NCI-H1048 (cell line): ENCODE measurements around the gene HOXB13.

Experiments used
- DNase-seq: peaks from one replicate; lab custom pipeline; 2025; lab: John Stamatoyannopoulos, UW

HOXB13 gene

DNA sequence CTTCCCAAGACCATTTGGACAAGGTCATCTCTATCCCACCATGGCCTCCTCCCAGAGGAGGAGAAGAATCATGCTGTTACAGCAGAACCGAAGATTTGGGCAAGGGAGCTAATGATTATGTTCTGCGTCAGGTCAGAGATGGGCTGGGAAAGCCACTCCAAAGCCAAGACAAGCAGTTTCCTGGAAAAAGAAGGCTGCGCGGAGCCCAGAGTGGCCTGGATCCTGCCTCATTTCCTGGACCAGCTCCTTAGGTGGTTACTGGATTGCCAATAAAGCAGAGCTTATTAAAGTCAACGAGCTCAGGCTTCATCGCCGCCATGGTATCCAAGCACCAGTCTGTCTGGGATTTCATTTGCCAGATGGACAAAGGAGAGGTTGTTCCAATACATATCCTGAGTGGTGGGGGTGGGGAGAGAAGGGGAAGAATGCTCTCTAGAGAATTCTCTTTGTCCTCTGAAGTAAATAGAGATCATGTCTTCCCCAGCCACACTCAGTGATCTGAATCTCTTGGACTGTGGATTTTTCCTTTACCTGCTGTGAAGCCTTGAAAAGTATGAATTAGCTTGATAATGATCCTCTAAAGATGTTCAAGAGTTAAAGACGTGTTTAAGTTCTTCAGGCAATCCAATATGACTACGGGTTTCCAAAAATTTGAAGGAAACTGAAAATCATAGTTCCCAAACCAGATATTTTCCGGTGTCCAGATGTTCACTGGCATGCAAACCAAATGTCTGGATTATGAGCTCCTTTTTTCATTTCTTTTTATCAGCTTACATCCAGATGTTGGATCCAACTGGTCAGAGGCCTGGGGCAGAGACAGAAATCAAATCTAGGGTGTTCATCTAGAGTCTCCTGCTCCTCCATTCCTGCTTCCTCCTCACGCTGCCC is 23.9 kb downstream of the HOXB13 start:
- no peak for DNase-seq

DNA sequence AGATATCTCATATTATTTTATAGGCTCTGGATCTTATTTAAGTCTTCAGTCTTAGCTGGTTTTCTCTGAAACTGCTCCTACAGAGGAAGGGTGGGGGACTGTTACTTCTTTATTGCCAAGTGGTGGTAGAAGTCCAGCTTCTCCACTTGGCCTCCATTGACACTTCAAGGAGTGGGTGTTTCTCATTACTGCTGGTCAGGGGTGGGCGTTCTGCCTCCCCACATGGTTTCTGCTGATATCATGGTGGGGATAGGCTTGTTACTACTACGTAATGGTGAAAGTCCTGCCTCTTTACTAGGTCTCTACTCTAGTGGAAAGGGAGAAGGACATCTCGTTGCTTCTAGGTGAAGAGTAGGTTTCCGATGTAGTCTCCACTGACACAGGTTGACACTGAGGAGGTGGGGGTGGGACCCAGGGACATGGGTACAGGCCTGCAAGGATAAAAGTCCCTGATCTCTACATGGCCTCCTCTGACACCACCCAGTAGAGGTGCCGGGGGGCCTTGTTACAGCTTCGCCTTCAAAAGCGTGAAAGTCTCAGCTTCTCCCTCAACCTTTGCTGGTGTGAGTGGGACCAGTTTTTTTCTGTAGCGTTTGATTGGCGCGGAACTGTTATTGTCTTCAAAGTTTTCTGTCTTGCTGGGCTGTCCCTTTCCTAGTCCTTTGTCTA is 26.6 kb downstream of the HOXB13 start:
- no peak for DNase-seq

DNA sequence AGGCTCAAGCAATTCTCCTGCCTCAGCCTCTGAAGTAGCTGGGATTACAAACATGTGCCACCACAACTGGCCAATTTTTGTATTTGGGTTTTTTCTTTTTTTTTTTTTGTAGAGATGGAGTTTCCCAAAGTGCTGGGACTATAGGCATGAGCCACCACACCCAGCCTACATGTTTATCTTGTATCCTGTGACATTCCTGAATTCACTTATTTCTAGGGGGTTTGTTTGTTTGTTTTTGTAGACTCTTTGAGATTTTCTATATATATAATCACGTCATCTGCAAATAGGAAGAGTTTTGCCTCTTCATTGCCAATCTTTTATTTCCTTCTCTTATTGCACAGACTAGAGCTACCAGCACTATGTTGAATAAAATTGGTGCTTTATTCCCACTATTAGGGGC is 35.4 kb downstream of the HOXB13 start:
- DNase-seq: no peak

- no peak for DNase-seq
These were observed 36.5 kb downstream of the HOXB13 start for GRCh38 chr17:48692049-48692448.

DNA sequence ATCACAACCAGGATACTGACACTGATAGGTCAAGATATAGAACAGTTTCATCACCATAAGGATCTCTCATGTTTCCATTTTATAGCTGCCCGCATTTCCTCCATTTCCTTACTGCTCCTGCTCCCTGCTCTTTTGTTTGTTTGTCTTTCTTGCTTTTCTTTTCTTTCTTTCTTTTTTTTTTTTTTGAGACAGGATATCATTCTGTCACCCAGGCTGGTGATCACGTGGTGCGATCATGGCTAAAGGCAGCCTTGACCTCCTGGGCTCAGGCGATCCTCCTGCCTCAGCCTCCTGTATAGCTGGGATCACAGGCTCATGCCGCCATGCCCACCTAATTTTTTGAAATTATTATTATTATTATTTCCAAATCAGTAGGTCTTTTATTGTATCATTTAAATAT is 37.9 kb downstream of the HOXB13 start:
- DNase-seq: no peak

- DNase-seq: no peak
These were observed 46.9 kb downstream of the HOXB13 start for GRCh38 chr17:48681609-48682008.

DNA sequence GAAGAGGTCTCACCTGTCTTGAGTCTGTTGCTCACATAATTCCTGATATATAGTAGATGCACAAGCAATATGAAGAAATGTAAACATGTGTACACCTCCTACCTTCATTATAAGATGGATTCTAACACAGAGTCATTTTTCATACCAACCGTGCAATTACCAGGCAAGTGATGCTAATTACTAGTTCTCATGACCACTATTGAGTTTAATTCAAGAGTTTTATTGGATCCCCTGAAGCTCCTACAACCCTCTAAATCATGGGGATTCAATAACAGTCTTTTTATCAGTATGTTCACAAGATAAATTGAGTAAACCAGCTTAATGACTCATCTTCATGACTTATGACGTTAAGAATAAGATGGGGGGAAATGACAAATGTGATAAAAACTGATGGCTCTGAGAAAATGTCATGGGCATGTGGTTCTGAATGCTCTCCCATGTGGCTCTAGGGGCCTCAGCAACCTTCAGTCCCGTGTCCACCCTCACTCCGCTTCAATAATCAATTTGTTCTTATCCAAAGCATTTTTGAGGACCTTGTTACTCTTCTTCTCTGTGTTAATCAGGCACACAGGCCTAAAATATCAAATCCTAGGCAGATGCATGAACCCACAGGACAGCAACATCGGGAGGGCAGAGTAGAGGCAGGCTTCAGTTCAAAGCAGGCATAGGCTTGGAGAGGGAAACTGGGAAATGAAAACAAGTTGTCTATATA is 49.0 kb downstream of the HOXB13 start:
- DNase-seq: no peak

DNA sequence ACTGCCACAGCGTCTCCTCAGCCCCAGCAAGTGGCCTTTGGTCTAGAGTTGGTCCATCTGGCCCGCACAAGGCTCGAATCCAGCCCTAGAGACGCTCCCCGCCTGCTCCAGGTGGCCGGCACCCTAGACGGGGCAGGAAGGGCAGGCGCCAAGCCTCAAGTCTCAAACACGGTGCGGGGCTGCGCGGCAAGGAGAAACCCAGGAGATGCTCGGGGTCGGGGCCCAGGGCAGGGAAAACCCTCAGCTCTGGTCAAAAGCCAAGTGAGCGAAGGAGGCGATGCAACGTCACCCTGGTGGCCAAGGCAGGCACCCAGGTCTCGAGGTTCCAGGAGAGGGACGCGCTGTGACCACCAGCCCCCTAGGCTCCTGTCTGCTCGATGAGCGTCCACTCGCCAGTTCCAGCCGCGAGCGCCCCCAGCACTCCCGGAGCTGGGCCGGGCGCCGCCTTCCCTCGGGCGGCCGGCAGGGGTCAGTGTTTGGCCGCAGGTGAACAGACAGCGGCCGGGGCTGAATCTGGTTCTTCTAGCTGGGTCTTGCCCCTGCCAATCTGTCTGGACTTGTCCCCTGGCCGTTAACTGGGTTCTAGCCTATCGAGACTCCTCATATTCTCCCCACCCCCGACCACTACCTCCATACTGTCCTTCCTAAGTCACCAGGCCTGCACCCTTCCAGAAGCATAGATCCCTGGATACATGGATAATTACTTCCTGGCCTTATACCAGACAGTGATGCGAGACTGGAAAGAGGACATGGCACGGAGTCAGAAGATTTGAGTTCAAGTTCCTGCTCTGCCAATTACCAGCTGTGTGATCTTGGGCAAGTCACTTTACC is 50.2 kb downstream of the HOXB13 start:
- peak; percentile 1 for DNase-seq

GRCh38 chr17:48676963-48677558 is 51.5 kb downstream of the HOXB13 start:
- no peak for DNase-seq
